ENCODE results near the gene AOAH.

DNA sequence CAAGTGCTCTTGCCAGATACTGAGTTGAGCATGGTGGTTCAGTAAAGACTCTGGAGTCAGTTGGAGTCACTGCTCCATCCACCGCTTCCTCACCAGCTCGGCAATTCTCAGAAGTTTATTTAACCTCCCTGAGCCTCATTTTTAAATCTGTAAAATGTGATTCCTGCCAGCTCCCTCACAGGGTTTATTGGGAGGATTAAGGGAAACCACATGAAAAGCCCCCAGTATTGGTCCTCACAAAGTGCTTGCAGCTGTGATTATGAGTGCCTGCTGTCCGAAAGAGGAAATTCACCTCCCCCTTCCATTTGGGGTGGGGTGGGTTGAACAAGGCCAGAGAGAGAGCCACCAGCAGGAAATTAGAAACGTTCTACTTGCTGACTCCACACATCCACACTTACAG lies 99.0 kb downstream of the AOAH start:
- TF ChIP-seq POLR2A (IDR thresholded peaks at IDR 0.05) (no peak), EP300 (IDR thresholded peaks at IDR 0.05) (no peak)

All from sigmoid colon (tissue), 4 donors.